GM18502 (cell line): Measurements from ENCODE around the gene LPGAT1.
A peak's percentile ranks its signal among the peaks of the same experiment; 100 is the strongest.
"Not testable (repeated sequence)": the region's sequence is repeated elsewhere in the genome, so short reads cannot be mapped to it uniquely, and the experiment has no call there.

Experiments used
- ATAC-seq: cut with Tn5 transposase; IDR thresholded peaks from one replicate; pipeline ENCODE4 v1.9.1; 2021; ENCODE audit warnings: mild to moderate bottlenecking; ENCODE audit not compliant: unreplicated experiment, poor library complexity

The LPGAT1 gene

GRCh38 chr1:211710566-211711314, 119.8 kb downstream of the LPGAT1 start:
- ATAC-seq: no peak

GRCh38 chr1:211708926-211709325, 121.6 kb downstream of the LPGAT1 start:
- no peak for ATAC-seq

GRCh38 chr1:211708006-211708405, 122.6 kb downstream of the LPGAT1 start:
- ATAC-seq: no peak

- ATAC-seq: no peak
These were observed 125.0 kb downstream of the LPGAT1 start for GRCh38 chr1:211705467-211706091.

- ATAC-seq: no peak
These were observed 126.0 kb downstream of the LPGAT1 start for GRCh38 chr1:211704543-211704942.

- no peak for ATAC-seq
These were observed 126.6 kb downstream of the LPGAT1 start for GRCh38 chr1:211703812-211704537.

GRCh38 chr1:211701733-211702132, 128.8 kb downstream of the LPGAT1 start:
- no peak for ATAC-seq

GRCh38 chr1:211699059-211699458, 131.5 kb downstream of the LPGAT1 start:
- ATAC-seq: no peak

- ATAC-seq: peak; percentile 58
These were observed 132.2 kb downstream of the LPGAT1 start for GRCh38 chr1:211698161-211699026.

- peak; percentile 78 for ATAC-seq
These were observed 133.2 kb downstream of the LPGAT1 start for GRCh38 chr1:211697356-211697755.

GRCh38 chr1:211695135-211695816, 135.3 kb downstream of the LPGAT1 start:
- ATAC-seq: peak; percentile 59

- ATAC-seq: not testable (repeated sequence)
These were observed 136.7 kb downstream of the LPGAT1 start for GRCh38 chr1:211693911-211694310.
